ENCODE measurements around the gene EPHA7.

DNA sequence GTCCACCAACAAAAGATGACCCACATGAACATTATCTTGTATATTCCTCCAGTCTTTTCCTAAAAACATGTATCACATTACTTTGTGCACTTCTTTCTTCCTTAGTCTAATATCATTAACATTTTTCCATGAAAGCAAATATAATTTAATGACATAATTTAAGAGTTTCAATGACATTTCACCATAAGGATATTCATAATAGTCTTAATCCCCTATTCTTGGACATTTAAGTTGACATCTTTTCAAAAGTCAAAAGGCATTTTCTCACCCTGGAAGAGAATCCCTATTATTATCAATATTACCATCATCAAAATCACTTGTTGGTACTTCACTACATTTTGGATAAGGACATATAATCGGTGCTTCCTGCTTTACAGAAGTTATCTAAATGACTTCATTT, 31.3 kb downstream of the EPHA7 start:
- TF ChIP-seq, protein P1, sequence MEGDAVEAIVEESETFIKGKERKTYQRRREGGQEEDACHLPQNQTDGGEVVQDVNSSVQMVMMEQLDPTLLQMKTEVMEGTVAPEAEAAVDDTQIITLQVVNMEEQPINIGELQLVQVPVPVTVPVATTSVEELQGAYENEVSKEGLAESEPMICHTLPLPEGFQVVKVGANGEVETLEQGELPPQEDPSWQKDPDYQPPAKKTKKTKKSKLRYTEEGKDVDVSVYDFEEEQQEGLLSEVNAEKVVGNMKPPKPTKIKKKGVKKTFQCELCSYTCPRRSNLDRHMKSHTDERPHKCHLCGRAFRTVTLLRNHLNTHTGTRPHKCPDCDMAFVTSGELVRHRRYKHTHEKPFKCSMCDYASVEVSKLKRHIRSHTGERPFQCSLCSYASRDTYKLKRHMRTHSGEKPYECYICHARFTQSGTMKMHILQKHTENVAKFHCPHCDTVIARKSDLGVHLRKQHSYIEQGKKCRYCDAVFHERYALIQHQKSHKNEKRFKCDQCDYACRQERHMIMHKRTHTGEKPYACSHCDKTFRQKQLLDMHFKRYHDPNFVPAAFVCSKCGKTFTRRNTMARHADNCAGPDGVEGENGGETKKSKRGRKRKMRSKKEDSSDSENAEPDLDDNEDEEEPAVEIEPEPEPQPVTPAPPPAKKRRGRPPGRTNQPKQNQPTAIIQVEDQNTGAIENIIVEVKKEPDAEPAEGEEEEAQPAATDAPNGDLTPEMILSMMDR (IDR thresholded peaks at IDR 0.05): no peak
- no peak for TF ChIP-seq ZFX (IDR thresholded peaks at IDR 0.05; ENCODE audit: borderline replicate concordance)
